HPDE6-E6E7 (cell line): ENCODE results near the gene PSORS1C2.

ENCODE experiments used
- DNase-seq: peaks from one replicate; pipeline ENCODE4 v3.0.0; 2011; ENCODE audit warnings: missing footprints; ENCODE audit errors: extremely low spot score

PSORS1C2 gene

GRCh38 chr6:31140643-31141042, 1.8 kb upstream of the PSORS1C2 start:
- DNase-seq: no peak

GRCh38 chr6:31139599-31139998, 733 bp upstream of the PSORS1C2 start:
- no peak for DNase-seq

- no peak for DNase-seq
Observed at GRCh38 chr6:31135710-31136109, 3.2 kb downstream of the PSORS1C2 start.

DNA sequence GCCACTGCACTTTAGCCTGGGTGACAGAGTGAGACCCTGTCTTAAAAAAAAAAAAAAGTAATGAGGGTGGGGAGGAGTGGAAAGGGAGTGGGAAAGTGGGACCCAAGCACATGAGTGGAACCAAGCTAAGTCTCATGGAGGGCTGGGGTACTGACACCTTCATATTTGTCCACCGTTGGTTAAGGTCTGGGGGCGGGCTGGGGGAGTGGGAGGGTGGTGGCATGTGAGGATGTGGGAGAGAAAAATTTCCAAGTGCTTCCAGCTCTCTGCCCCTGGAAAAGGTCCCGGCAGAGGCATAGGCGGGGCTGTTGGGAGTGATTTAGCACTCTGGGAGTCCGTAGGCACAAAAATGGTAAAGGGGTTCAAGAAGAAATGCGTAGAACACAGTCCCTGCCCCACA, 6.1 kb downstream of the PSORS1C2 start:
- DNase-seq: no peak

DNA sequence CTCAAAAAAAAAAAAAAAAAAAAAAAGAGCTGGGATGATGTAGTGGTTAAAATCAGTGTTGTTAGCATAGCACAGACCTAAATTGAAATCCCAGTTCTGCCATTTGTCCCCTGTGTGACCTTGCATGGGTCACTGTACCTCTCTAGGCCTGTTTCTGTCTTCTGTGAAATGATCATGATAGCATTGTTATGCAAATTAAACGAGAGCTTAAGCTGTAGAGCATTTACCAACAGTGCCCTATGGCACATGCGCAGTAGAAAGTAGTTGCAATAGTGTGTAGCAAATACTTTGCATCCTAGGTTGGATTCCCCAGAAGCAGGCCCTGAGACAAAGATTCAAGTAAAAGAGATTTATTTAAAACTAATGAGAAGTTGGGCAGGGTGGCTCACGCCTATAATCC, 7.3 kb downstream of the PSORS1C2 start:
- DNase-seq: no peak

DNA sequence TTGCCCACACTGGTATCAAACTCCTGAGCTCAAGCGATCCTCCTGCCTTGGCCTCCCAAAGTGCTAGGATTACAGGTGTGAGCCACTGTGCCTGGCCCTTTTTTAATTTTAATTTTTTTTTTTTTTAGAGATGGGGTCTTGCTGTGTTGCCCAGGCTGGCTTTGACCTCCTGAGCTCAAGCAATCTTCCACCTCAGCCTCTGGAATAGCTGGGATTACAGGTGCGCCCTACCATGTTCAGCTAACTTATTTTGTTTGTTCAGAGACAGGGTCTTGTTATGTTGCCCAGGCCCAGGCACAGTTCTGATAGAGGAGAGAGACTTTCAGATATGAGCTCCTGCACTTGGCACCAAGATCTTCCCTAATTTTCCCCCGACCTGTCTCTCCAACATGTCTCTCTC, 8.1 kb downstream of the PSORS1C2 start:
- DNase-seq: no peak

DNA sequence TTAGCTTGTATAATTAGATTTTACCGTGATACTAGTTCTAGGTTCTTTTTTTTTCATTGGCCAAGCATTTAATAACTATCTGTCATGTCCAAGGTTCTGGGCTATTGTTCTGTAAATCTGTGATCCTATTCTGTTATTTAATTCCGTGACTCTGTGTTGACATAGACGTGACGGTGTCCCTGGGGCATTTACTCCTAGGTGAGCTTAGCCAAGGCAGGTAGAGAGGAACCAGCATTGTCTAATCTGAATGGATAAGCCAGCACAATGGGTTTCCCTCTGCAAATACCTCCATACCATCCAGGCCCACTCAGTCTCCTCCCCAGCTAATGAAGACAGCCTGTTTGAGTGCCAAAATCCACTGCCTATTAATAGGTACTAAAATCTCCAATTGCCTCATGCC, 9.7 kb downstream of the PSORS1C2 start:
- no peak for DNase-seq

- DNase-seq: peak; percentile 52
Observed at GRCh38 chr6:31128093-31128676, 10.7 kb downstream of the PSORS1C2 start.

- DNase-seq: no peak
Observed at GRCh38 chr6:31126396-31127175, 12.3 kb downstream of the PSORS1C2 start.

DNA sequence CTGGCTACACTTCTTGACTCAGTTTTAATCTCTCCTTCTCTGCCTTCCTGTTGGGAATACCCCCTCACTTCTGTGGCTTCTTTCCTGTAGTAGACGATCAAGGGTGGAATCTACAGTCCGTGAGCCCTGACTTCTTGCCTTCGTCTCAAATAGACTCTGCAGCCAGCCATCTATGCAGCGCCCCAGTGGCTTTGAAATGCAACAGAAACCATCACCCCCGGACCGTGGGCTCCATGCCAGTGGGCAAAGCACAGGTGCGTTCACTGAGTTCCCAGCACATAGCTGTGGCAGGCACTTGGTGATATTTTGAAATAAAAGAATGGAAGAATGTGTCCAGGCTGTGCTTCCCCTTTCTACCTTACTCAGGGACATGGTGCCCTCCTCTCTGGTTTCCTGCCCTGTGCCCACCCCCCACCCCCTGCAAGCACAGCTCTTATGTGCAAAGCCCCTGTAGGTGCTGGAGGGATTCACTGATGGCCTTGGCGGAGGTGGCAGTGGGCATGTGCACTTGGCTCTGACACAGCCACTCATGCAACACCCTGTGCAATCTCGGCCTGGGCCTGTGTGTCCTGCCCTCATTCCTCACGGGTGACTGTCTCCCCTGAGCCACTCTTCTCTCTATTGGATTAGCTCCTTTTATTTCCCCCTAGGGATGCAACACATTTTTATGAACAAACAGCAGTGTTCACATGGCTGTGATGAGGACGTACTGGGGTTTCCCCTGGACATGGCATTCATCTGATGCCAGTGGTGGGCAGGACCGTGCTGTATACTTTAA, 13.1 kb downstream of the PSORS1C2 start:
- DNase-seq: peak; percentile 35

GRCh38 chr6:31125162-31125561, 13.7 kb downstream of the PSORS1C2 start:
- peak; percentile 62 for DNase-seq

DNA sequence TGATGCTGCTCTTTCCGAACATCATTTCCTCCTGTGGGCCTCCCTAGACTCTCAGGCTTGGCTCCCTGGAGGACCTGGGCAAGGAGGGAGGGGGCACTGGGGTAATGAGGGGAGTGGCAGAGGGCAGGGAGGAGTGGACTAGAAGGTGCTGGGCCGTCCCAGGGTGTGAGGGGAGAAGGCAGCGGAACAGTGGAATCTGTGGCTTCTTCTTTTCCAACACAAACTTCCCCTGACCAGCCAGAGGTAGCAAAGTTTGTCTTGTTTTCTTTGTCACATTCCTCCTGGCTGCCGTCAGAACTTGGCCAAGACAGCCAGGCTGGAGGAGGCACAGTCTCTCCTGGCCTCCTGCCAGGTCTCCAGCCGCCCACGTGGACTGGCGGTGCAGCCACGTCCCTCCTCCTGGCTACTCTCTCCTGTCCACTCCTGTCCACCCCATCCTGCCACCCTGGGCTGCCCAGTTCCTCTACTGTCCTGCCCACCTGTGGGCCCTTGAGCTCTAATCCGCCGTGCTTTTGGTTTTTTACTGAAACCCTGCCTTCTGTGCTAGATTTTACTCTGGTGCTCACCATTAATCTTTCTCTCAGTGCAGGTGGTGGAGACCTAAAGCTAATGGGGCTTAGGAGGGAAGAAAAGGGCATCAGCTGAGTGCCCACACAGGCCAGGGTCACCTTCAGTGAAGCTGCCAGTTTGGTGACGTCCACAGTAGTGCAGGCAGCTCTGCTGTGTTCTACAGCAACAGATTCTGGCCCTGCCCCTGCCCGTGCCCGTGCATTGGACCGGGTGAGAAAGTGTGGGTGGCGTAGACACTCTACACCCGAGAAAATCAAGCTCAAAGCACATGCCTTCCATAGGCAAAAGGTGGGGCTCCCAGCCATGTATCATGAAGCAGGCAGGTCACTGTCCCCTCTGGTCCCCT, 15.8 kb downstream of the PSORS1C2 start:
- no peak for DNase-seq

DNA sequence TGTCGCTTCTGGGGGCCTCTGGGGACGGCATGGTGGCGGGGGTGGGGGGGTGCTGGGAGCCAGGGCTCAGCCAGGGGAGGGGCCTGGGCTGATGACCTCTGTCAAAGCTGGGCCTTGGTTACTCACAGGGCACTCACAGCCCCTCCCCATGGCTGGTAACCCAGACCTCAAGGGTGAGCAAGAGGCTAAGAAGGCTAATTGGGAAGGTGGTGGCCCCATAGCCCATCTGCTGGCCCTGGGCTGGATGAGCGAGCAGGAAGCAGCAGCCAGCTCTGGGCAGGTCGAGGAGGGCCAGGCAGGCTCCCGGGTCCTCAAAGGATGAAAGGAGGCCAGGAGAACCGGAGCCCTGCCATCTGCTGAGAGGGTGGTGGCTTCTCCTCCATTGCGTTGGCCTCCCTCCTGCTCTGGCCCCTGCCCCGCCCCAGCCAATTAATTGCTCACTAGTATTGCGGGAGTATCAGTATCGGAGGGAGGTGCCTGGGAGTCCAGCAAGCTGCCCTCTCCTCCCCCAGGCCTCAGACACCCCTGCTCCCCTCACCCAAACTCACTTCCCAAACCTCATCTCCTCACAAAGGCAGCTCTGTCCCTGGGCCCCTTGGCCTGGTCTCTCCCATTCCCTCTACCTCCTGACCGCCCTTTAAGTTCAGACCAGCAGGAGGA, 17.6 kb downstream of the PSORS1C2 start:
- no peak for DNase-seq

DNA sequence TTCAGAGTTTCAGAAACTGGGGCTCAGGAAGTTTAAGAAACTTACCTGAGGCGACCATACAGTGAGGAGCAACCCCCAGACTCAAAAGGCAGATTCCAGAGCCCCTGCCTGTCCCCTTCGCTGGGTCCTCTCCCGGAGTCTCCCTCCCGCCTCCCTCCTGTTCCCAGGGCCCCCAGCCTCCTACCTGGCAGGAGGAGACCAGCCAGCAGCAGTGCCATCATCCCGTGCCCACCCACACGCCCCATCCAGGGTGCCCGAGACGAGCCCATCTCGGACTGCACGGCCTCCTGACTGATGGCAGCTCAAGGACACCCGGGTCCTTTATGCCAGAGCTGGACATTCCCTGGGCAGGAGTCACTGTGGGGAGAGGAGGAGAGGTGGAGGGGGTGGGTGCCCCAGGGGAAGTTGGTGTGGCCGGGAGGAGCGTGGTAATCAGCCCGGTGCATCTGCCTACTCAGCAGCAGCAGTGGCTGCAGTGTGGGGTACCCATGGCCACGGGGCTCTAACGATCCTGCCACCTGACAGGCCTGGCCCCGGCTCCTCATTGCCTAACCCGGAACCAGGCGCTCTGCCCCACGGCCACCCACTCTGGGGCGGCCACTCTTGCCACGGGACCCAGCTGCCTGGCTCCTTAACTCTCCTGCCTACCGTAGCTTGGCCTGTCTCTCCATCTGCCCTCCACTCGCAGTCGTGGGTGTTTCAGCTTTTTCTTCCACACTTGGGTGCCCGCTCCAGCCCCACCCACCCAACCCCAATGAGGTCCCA, 18.5 kb downstream of the PSORS1C2 start, which contains the start of gene CDSN:
Gene CDSN, minus strand, starts transcription at position 296 of the 765 bp plus-strand sequence. Its CDS starts 27 bp downstream, at position 269.
- DNase-seq: no peak

DNA sequence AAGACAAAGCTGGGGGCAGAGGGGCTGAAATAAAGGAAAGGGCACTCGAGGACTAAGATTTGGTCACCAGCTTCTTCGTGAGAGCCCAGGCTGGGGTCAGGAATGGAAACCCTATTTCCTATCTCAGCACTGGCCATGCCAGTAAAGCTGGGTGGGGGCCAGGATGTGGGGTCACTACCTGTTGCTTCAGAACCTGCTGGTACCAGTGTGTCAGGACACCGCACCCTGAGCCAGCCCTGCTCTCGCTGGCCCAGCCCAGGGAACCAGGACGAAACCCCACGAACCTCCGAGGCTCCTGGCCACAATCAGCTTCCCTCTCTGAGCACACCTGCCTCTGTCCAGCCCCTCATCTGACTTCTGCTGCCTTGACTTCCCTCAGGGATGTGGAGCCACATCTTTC, 20.7 kb downstream of the PSORS1C2 start:
- no peak for DNase-seq

- DNase-seq: no peak
Observed at GRCh38 chr6:31116661-31117385, 22.0 kb downstream of the PSORS1C2 start.

- DNase-seq: no peak
Observed at GRCh38 chr6:31115941-31116560, 22.8 kb downstream of the PSORS1C2 start.

GRCh38 chr6:31114970-31115849, 23.7 kb downstream of the PSORS1C2 start:
- peak; percentile 64 for DNase-seq
